ENCODE results near the gene TRMT61B.

TRMT61B gene

DNA sequence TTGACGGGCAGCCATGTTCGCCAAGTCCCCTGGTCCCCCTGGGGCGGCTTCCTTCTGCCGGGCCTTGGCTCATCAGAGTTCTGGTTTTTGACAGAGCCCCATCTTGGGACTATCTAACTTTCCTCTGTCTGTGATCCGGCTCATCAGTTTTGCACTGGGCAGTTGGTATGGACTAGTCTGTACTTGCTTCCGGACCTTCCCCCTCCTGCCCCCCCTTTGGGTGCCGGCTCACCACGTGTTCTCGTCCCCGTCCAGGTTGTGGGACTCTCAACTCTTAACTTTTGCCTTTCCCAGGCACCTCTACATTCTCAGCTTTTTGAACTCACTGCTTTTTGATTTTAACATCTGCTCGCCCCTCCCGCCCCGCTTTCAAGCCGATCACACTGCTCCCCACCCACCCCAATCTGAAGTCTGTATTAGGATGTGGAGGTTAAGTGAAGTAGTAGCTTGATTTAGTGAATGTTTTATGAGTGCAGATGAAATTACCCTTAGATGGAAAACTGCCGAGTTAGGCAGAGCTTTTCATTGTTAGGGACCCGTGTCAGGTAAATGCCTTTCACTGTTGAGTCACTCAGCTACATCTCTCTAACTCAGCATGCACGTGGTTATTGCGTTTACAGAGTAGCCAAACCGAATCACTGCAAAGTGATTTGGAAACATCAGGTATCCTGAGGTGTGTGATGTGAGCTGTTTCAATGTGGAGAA is 25.2 kb upstream of the TRMT61B start:
- peak overlapping the region; percentile 82 for H3K4me3 ChIP-seq (ENCODE audit: insufficient read depth, low read length, poor library complexity, severe bottlenecking)
- no peaks in the 10 kb centered on the region for H3K9me2 ChIP-seq (replicated peaks; ENCODE audit: insufficient read depth, low read length)
- peak overlapping the region; percentile 95 for H3K9ac ChIP-seq (ENCODE audit: low read length)
- H3K79me2 ChIP-seq (ENCODE audit: insufficient read depth, low read length): peaks cover 59% of the 10 kb centered on the region
- peak overlapping the region; percentile 99 for H3K4me2 ChIP-seq (ENCODE audit: low read depth, low read length, poor library complexity, severe bottlenecking)
- TF ChIP-seq, protein P1, sequence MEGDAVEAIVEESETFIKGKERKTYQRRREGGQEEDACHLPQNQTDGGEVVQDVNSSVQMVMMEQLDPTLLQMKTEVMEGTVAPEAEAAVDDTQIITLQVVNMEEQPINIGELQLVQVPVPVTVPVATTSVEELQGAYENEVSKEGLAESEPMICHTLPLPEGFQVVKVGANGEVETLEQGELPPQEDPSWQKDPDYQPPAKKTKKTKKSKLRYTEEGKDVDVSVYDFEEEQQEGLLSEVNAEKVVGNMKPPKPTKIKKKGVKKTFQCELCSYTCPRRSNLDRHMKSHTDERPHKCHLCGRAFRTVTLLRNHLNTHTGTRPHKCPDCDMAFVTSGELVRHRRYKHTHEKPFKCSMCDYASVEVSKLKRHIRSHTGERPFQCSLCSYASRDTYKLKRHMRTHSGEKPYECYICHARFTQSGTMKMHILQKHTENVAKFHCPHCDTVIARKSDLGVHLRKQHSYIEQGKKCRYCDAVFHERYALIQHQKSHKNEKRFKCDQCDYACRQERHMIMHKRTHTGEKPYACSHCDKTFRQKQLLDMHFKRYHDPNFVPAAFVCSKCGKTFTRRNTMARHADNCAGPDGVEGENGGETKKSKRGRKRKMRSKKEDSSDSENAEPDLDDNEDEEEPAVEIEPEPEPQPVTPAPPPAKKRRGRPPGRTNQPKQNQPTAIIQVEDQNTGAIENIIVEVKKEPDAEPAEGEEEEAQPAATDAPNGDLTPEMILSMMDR (IDR thresholded peaks at IDR 0.05; ENCODE audit: insufficient read depth, low read length, poor library complexity, severe bottlenecking): no peak
- TF ChIP-seq EZH2phosphoT487 (conservative IDR thresholded peaks at IDR 0.05; ENCODE audit: low read length): no peak
- 0 out of 2 replicates have a peak, but pooled peaks cover 4% of the 10 kb centered on the region for H3F3A ChIP-seq (ENCODE audit: insufficient read depth)
- peaks cover 6% of the 10 kb centered on the region for H3K36me3 ChIP-seq (ENCODE audit: low read length)
- no peak overlapping the region for H2AFZ ChIP-seq (ENCODE audit: low read depth, low read length, severe bottlenecking)
- no peaks in the 10 kb centered on the region for H3K27me3 ChIP-seq (ENCODE audit: low read length)
- H3K27ac ChIP-seq (ENCODE audit: low read depth, low read length): peak overlapping the region; percentile 66
- H3K9me3 ChIP-seq (ENCODE audit: insufficient read depth, low read length): no peaks in the 10 kb centered on the region
- peaks cover 45% of the 10 kb centered on the region for H4K20me1 ChIP-seq (ENCODE audit: low read depth, low read length)

DNA sequence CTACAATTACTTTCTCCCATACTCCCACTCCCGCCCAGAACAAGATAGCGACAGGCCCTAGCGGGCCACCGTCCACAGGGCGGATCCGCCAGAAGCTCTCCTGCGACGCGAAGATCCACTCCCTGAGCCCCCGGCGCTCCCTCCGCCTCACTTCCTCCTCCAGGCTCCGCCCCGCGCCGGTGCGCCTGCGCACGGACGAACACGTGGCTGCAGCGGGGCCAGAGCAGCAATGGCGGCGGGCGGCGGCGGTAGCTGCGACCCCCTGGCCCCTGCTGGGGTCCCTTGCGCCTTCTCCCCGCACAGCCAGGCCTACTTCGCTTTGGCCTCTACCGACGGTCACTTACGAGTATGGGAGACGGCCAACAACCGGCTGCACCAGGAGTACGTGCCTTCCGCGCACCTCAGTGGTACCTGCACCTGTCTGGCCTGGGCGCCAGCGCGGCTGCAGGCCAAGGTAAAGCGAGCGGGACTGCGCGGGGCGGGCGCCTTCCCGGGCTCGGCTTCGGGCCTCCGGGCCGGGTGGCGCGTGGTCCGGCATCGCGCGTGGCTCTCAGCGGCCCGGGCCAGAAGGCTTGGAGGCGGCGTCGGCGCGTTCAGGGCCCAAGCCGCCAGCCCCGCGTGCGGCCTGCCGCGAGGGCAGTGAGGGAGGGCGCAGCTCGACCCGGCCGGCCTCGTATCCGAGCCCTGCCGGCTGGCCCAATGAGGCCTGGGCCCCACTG is 24.5 kb upstream of the TRMT61B start, which contains the start of gene WDR43:
Gene WDR43 (plus strand): TSS at position 198 of the 719 bp plus-strand sequence. CDS start 32 bp downstream, at position 230.
- Histone ChIP-seq H3K4me3 (ENCODE audit: insufficient read depth, low read length, poor library complexity, severe bottlenecking) (peak within 1 kb of the TSS; percentile 82), H3K9ac (ENCODE audit: low read length) (peak within 1 kb of the TSS; percentile 95), H2AFZ (ENCODE audit: low read depth, low read length, severe bottlenecking) (no peak within 1 kb of the TSS), H3K79me2 (ENCODE audit: insufficient read depth, low read length) (peaks cover 52% of the 10 kb centered on the region), H3K27me3 (ENCODE audit: low read length) (no peaks in the 10 kb centered on the region), H4K20me1 (ENCODE audit: low read depth, low read length) (peaks cover 41% of the 10 kb centered on the region), H3K9me3 (ENCODE audit: insufficient read depth, low read length) (no peaks in the 10 kb centered on the region), H3F3A (ENCODE audit: insufficient read depth) (0 out of 2 replicates have a peak, but pooled peaks cover 4% of the 10 kb centered on the region), H3K4me2 (ENCODE audit: low read depth, low read length, poor library complexity, severe bottlenecking) (peak within 1 kb of the TSS; percentile 99), H3K9me2 (replicated peaks; ENCODE audit: insufficient read depth, low read length) (no peaks in the 10 kb centered on the region), H3K36me3 (ENCODE audit: low read length) (peaks cover 6% of the 10 kb centered on the region), H3K27ac (ENCODE audit: low read depth, low read length) (peak within 1 kb of the TSS; percentile 66)
- no peak for TF ChIP-seq EZH2phosphoT487 (conservative IDR thresholded peaks at IDR 0.05; ENCODE audit: low read length)
- TF ChIP-seq, protein P1 (IDR thresholded peaks at IDR 0.05; ENCODE audit: insufficient read depth, low read length, poor library complexity, severe bottlenecking): no peak

DNA sequence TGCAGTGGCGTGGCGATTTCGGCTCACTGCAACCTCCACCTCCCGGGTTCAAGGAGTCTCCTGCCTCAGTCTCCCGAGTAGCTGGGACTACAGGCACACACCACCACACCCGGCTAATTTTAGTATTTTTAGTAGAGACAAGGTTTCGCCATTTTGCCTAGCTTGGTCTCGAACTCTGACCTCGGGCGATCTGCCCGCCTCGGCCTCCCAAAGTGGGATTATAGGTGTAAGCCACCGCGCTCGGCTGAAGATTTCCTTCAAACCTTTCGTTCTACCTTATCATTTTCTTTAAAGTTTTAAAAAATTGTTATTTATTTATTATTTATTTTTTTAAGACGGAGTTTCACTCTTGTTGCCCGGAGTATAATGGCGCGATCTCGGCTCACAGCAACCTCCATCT is 23.4 kb upstream of the TRMT61B start:
- Histone ChIP-seq H3F3A (ENCODE audit: insufficient read depth) (no peaks in the 10 kb centered on the region), H3K27ac (ENCODE audit: low read depth, low read length) (no peak overlapping the region), H3K27me3 (ENCODE audit: low read length) (no peaks in the 10 kb centered on the region), H3K79me2 (ENCODE audit: insufficient read depth, low read length) (peaks cover 40% of the 10 kb centered on the region), H3K4me2 (ENCODE audit: low read depth, low read length, poor library complexity, severe bottlenecking) (no peak overlapping the region), H3K9me2 (replicated peaks; ENCODE audit: insufficient read depth, low read length) (no peaks in the 10 kb centered on the region), H4K20me1 (ENCODE audit: low read depth, low read length) (peaks cover 30% of the 10 kb centered on the region), H3K4me3 (ENCODE audit: insufficient read depth, low read length, poor library complexity, severe bottlenecking) (no peak overlapping the region), H2AFZ (ENCODE audit: low read depth, low read length, severe bottlenecking) (no peak overlapping the region), H3K36me3 (ENCODE audit: low read length) (peaks cover 6% of the 10 kb centered on the region), H3K9me3 (ENCODE audit: insufficient read depth, low read length) (no peaks in the 10 kb centered on the region), H3K9ac (ENCODE audit: low read length) (no peak overlapping the region)
- TF ChIP-seq, protein P1 (IDR thresholded peaks at IDR 0.05; ENCODE audit: insufficient read depth, low read length, poor library complexity, severe bottlenecking): no peak
- no peak for TF ChIP-seq EZH2phosphoT487 (conservative IDR thresholded peaks at IDR 0.05; ENCODE audit: low read length)
